ENCODE results near the gene CCDC148. TPM values are rescaled to one million over a fixed set of nuclear protein-coding genes. Genes with fewer than 3 reads are reported as not detected.
A peak's percentile ranks its signal among the peaks of the same experiment; 100 is the strongest.

CCDC148 gene
- total RNA-seq, 3 donors from 2014 or later (not counting 1 experiment from before 2014, with no cell fraction given): not detected

DNA sequence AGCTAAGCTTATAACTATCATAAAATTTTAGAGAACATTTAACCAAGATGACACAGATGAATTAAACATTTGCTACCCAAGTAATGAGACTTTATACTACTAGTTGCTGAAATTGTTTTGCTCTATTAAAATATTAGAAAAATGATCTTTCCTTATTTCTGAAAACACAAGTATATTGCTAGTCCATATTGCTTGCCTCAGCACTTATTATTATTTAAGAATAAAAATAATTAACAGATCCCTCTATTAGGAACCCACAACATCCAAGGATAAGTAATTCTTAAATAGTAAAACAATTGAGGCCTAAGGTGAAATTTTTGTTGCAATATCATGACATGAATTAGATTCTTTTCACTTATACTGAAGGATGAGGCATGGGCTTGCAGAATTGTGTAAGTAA, 65.2 kb downstream of the CCDC148 start:
- intact Hi-C loops (cut with micrococcal nuclease): no loop called here
- DNase-seq: no peak
- Mint-ChIP-seq H3K4me3 (no peak overlapping the region), H3K36me3 (no peaks in the 10 kb centered on the region), H3K27me3 (ENCODE audit: low read depth in 2 of 2) (peaks cover 0 to 8% of the 10 kb centered on the region in 2 donors), H3K27ac (peak overlapping the region in 1 of 2 donors; percentile 35), H3K9me3 (peaks cover 0 to 3% of the 10 kb centered on the region in 2 donors), H3K4me1 (peaks cover 9% of the 10 kb centered on the region in 2 donors)
- H3K27me3 ChIP-seq (ENCODE audit: control insufficient read depth, insufficient read depth, low read length): no peaks in the 10 kb centered on the region
- no peak overlapping the region for H3K27ac ChIP-seq (ENCODE audit: low read length)
- no peaks in the 10 kb centered on the region for H3K9me3 ChIP-seq (ENCODE audit: control insufficient read depth, insufficient read depth, low read length)
- no peak for ATAC-seq
- no peaks in the 10 kb centered on the region for H3K4me1 ChIP-seq (ENCODE audit: control insufficient read depth, insufficient read depth, low read length)
- H3K36me3 ChIP-seq (ENCODE audit: control insufficient read depth, insufficient read depth, low read length): no peaks in the 10 kb centered on the region
- TF ChIP-seq, protein P1, sequence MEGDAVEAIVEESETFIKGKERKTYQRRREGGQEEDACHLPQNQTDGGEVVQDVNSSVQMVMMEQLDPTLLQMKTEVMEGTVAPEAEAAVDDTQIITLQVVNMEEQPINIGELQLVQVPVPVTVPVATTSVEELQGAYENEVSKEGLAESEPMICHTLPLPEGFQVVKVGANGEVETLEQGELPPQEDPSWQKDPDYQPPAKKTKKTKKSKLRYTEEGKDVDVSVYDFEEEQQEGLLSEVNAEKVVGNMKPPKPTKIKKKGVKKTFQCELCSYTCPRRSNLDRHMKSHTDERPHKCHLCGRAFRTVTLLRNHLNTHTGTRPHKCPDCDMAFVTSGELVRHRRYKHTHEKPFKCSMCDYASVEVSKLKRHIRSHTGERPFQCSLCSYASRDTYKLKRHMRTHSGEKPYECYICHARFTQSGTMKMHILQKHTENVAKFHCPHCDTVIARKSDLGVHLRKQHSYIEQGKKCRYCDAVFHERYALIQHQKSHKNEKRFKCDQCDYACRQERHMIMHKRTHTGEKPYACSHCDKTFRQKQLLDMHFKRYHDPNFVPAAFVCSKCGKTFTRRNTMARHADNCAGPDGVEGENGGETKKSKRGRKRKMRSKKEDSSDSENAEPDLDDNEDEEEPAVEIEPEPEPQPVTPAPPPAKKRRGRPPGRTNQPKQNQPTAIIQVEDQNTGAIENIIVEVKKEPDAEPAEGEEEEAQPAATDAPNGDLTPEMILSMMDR (IDR thresholded peaks at IDR 0.05): no peak
- no peak overlapping the region for H3K4me3 ChIP-seq (ENCODE audit: low read length)

DNA sequence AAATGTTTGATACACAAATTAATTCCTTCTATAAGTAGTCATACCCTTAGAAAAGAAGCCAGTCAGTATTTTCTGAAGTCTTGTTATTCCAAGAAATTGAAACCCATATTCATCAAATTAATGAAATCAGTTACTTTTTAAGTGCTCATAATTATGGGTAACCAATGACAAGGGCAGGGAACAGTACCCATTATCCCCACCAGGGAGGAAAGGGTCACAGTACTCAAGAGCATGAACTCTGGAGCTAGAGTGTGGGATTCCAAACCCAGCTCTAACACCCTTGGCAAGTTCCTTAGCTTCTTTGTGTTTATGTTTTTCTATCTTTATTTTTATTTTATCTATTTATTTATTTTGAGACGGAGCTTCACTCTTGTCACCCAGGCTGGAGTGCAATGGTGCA, 68.4 kb downstream of the CCDC148 start:
- no peak for DNase-seq
- no peaks in the 10 kb centered on the region for H3K36me3 ChIP-seq (ENCODE audit: control insufficient read depth, insufficient read depth, low read length)
- H3K27me3 ChIP-seq (ENCODE audit: control insufficient read depth, insufficient read depth, low read length): no peaks in the 10 kb centered on the region
- H3K27ac Mint-ChIP-seq: no peak overlapping the region
- no peak overlapping the region for H3K4me3 Mint-ChIP-seq
- no peaks in the 10 kb centered on the region for H3K36me3 Mint-ChIP-seq
- no CpG with 5 or more reads among the region's 1 CpG for WGBS (ENCODE audit: insufficient coverage)
- peaks cover 0 to 5% of the 10 kb centered on the region in 2 donors for H3K9me3 Mint-ChIP-seq
- no peaks in the 10 kb centered on the region for H3K4me1 ChIP-seq (ENCODE audit: control insufficient read depth, insufficient read depth, low read length)
- no peak overlapping the region for H3K27ac ChIP-seq (ENCODE audit: low read length)
- H3K4me1 Mint-ChIP-seq: peaks cover 9% of the 10 kb centered on the region in 2 donors
- no peaks in the 10 kb centered on the region for H3K9me3 ChIP-seq (ENCODE audit: control insufficient read depth, insufficient read depth, low read length)
- H3K4me3 ChIP-seq (ENCODE audit: low read length): no peak overlapping the region
- ATAC-seq: no peak
- H3K27me3 Mint-ChIP-seq (ENCODE audit: low read depth in 2 of 2): peaks cover 0 to 8% of the 10 kb centered on the region in 2 donors
- TF ChIP-seq, protein P1 (IDR thresholded peaks at IDR 0.05): no peak
- intact Hi-C loops (cut with micrococcal nuclease): no loop called here

DNA sequence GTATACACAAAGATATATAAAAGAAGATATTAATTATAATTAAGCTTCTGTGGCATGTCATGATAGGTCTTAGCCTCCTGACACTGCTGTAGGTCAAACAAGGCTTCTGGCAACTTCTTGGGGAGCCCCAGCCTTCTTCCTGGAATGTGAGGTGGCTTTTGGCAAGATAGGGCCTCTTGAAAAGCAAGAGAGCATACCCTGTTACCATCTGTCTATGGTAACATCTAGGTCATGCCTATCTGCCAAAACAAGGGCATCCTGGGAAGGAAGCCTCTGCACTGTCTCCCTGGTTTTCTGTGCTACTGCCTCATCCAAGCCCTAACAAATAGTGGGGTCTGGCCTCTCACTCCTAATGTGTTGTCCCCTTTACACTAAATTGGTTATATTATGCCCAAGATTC, 70.9 kb downstream of the CCDC148 start:
- ATAC-seq (no peak), DNase-seq (no peak)
- Histone ChIP-seq H3K4me1 (ENCODE audit: control insufficient read depth, insufficient read depth, low read length) (no peaks in the 10 kb centered on the region), H3K27ac (ENCODE audit: low read length) (no peak overlapping the region), H3K4me3 (ENCODE audit: low read length) (no peak overlapping the region), H3K36me3 (ENCODE audit: control insufficient read depth, insufficient read depth, low read length) (no peaks in the 10 kb centered on the region), H3K9me3 (ENCODE audit: control insufficient read depth, insufficient read depth, low read length) (no peaks in the 10 kb centered on the region), H3K27me3 (ENCODE audit: control insufficient read depth, insufficient read depth, low read length) (no peaks in the 10 kb centered on the region)
- no peaks in the 10 kb centered on the region for H3K36me3 Mint-ChIP-seq
- H3K4me3 Mint-ChIP-seq: no peak overlapping the region
- TF ChIP-seq, protein P1 (IDR thresholded peaks at IDR 0.05): no peak
- intact Hi-C loops (cut with micrococcal nuclease): no loop called here
- peaks cover 0 to 8% of the 10 kb centered on the region in 2 donors for H3K27me3 Mint-ChIP-seq (ENCODE audit: low read depth in 2 of 2)
- no peak overlapping the region for H3K27ac Mint-ChIP-seq
- no peaks in the 10 kb centered on the region for H3K4me1 Mint-ChIP-seq
- peaks cover 0 to 5% of the 10 kb centered on the region in 2 donors for H3K9me3 Mint-ChIP-seq

DNA sequence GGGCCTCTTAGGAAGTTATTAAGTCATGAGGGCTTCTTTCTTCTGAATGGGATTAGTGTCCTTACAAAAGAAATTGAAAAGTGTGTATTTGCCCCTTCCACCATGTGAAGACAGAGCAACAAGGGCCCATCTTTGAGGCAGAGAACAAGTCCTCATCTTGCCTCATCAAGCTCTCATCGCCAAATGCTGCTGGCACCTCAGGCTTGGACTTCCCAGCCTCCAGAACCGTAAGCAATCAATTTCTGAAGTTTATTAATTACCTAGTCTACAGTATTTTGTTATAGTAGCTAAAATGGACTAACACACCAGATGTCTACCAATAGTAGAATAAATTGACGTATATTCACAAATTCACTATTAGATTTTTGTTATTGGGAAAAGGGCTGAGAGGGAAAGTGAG, 74.6 kb downstream of the CCDC148 start:
- no peak overlapping the region for H3K4me3 ChIP-seq (ENCODE audit: low read length)
- H3K27ac ChIP-seq (ENCODE audit: low read length): no peak overlapping the region
- Mint-ChIP-seq H3K4me1 (no peaks in the 10 kb centered on the region), H3K36me3 (no peaks in the 10 kb centered on the region), H3K4me3 (no peak overlapping the region), H3K27ac (no peak overlapping the region), H3K27me3 (ENCODE audit: low read depth in 2 of 2) (peaks cover 0 to 3% of the 10 kb centered on the region in 2 donors), H3K9me3 (peaks cover 0 to 5% of the 10 kb centered on the region in 2 donors)
- H3K4me1 ChIP-seq (ENCODE audit: control insufficient read depth, insufficient read depth, low read length): no peaks in the 10 kb centered on the region
- TF ChIP-seq, protein P1 (IDR thresholded peaks at IDR 0.05): no peak
- no peaks in the 10 kb centered on the region for H3K36me3 ChIP-seq (ENCODE audit: control insufficient read depth, insufficient read depth, low read length)
- DNase-seq (no peak), ATAC-seq (no peak)
- intact Hi-C loops (cut with micrococcal nuclease): no loop called here
- no peaks in the 10 kb centered on the region for H3K9me3 ChIP-seq (ENCODE audit: control insufficient read depth, insufficient read depth, low read length)
- no peaks in the 10 kb centered on the region for H3K27me3 ChIP-seq (ENCODE audit: control insufficient read depth, insufficient read depth, low read length)
- WGBS (ENCODE audit: insufficient coverage): 93% methylated on average over 1 of the region's 3 CpGs
